ENCODE measurements around the gene RASGEF1C. TPM values are rescaled to one million over a fixed set of nuclear protein-coding genes. Genes with fewer than 3 reads are reported as not detected.

Gene RASGEF1C
- total RNA-seq, 1 experiment from 2014 or later: not detected

DNA sequence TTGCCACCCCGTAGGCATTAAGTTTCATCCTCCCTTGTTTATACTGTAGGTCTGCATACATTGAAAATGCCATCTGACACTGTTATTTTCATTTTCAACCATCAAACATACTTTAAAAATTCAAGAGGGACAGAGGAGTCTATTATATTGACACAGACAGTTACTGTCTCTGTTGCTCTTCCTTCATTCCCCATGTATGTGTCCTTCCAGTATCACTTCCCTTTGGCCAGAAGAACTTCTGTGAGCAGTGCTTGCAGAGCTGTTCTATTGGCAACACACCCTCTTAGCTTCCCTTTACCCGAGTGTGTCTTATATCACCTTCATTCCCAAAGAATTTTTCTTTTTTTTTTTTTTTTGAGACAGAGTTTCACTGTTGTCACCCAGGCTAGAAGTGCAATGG is 42.8 kb downstream of the RASGEF1C start:
- Mint-ChIP-seq H3K4me1 (ENCODE audit: low read depth, unreplicated experiment) (peaks cover 7% of the 10 kb centered on the region), H3K4me3 (ENCODE audit: low read depth, unreplicated experiment) (no peak overlapping the region), H3K36me3 (ENCODE audit: insufficient read depth, unreplicated experiment) (no peaks in the 10 kb centered on the region), H3K27ac (ENCODE audit: unreplicated experiment) (no peak overlapping the region), H3K27me3 (ENCODE audit: unreplicated experiment) (peaks cover 23% of the 10 kb centered on the region), H3K9me3 (ENCODE audit: low read depth, unreplicated experiment) (no peaks in the 10 kb centered on the region)
- TF ChIP-seq, protein P1, sequence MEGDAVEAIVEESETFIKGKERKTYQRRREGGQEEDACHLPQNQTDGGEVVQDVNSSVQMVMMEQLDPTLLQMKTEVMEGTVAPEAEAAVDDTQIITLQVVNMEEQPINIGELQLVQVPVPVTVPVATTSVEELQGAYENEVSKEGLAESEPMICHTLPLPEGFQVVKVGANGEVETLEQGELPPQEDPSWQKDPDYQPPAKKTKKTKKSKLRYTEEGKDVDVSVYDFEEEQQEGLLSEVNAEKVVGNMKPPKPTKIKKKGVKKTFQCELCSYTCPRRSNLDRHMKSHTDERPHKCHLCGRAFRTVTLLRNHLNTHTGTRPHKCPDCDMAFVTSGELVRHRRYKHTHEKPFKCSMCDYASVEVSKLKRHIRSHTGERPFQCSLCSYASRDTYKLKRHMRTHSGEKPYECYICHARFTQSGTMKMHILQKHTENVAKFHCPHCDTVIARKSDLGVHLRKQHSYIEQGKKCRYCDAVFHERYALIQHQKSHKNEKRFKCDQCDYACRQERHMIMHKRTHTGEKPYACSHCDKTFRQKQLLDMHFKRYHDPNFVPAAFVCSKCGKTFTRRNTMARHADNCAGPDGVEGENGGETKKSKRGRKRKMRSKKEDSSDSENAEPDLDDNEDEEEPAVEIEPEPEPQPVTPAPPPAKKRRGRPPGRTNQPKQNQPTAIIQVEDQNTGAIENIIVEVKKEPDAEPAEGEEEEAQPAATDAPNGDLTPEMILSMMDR (IDR thresholded peaks at IDR 0.05; ENCODE audit: unreplicated experiment): no peak
- CTCF ChIA-PET: no interaction called here
- no peak for DNase-seq
- no TSS peak for BruUV-seq (replicated peaks)
- intact Hi-C loops (cut with micrococcal nuclease; ENCODE audit: unreplicated experiment): no loop called here

GRCh38 chr5:180162304-180162661 is 46.7 kb downstream of the RASGEF1C start:
- no TSS peak for BruUV-seq (replicated peaks)
- no peak overlapping the region for H3K4me3 Mint-ChIP-seq (ENCODE audit: low read depth, unreplicated experiment)
- H3K27me3 Mint-ChIP-seq (ENCODE audit: unreplicated experiment): peaks cover 59% of the 10 kb centered on the region
- H3K4me1 Mint-ChIP-seq (ENCODE audit: low read depth, unreplicated experiment): peaks cover 7% of the 10 kb centered on the region
- CTCF ChIA-PET: no interaction called here
- no peaks in the 10 kb centered on the region for H3K9me3 Mint-ChIP-seq (ENCODE audit: low read depth, unreplicated experiment)
- H3K36me3 Mint-ChIP-seq (ENCODE audit: insufficient read depth, unreplicated experiment): no peaks in the 10 kb centered on the region
- TF ChIP-seq, protein P1 (IDR thresholded peaks at IDR 0.05; ENCODE audit: unreplicated experiment): no peak
- no peak for DNase-seq
- intact Hi-C loops (cut with micrococcal nuclease; ENCODE audit: unreplicated experiment): no loop called here
- no peak overlapping the region for H3K27ac Mint-ChIP-seq (ENCODE audit: unreplicated experiment)

GRCh38 chr5:180161420-180162303 is 47.3 kb downstream of the RASGEF1C start:
- intact Hi-C loops (cut with micrococcal nuclease; ENCODE audit: unreplicated experiment): no loop called here
- CTCF ChIA-PET: no interaction called here
- TF ChIP-seq, protein P1 (IDR thresholded peaks at IDR 0.05; ENCODE audit: unreplicated experiment): no peak

GRCh38 chr5:180160789-180161188 is 48.2 kb downstream of the RASGEF1C start:
- intact Hi-C loops (cut with micrococcal nuclease; ENCODE audit: unreplicated experiment): no loop called here
- no TSS peak for BruUV-seq (replicated peaks)
- peaks cover 67% of the 10 kb centered on the region for H3K27me3 Mint-ChIP-seq (ENCODE audit: unreplicated experiment)
- no peaks in the 10 kb centered on the region for H3K9me3 Mint-ChIP-seq (ENCODE audit: low read depth, unreplicated experiment)
- no peaks in the 10 kb centered on the region for H3K36me3 Mint-ChIP-seq (ENCODE audit: insufficient read depth, unreplicated experiment)
- TF ChIP-seq, protein P1 (IDR thresholded peaks at IDR 0.05; ENCODE audit: unreplicated experiment): no peak
- CTCF ChIA-PET: no interaction called here
- no peak for DNase-seq
- no peak overlapping the region for H3K27ac Mint-ChIP-seq (ENCODE audit: unreplicated experiment)
- peaks cover 7% of the 10 kb centered on the region for H3K4me1 Mint-ChIP-seq (ENCODE audit: low read depth, unreplicated experiment)
- H3K4me3 Mint-ChIP-seq (ENCODE audit: low read depth, unreplicated experiment): no peak overlapping the region

More at GRCh38 chr5:180161420-180162303, 47.3 kb downstream of the RASGEF1C start:
- Mint-ChIP-seq H3K36me3 (ENCODE audit: insufficient read depth, unreplicated experiment) (no peaks in the 10 kb centered on the region), H3K9me3 (ENCODE audit: low read depth, unreplicated experiment) (no peaks in the 10 kb centered on the region), H3K4me1 (ENCODE audit: low read depth, unreplicated experiment) (peaks cover 7% of the 10 kb centered on the region), H3K4me3 (ENCODE audit: low read depth, unreplicated experiment) (no peak overlapping the region), H3K27me3 (ENCODE audit: unreplicated experiment) (peaks cover 59% of the 10 kb centered on the region), H3K27ac (ENCODE audit: unreplicated experiment) (no peak overlapping the region)
- no TSS peak for BruUV-seq (replicated peaks)
- DNase-seq: no peak

All from Calu3 (cell line).